Measurements from ENCODE around the gene MED6.

The MED6 gene

DNA sequence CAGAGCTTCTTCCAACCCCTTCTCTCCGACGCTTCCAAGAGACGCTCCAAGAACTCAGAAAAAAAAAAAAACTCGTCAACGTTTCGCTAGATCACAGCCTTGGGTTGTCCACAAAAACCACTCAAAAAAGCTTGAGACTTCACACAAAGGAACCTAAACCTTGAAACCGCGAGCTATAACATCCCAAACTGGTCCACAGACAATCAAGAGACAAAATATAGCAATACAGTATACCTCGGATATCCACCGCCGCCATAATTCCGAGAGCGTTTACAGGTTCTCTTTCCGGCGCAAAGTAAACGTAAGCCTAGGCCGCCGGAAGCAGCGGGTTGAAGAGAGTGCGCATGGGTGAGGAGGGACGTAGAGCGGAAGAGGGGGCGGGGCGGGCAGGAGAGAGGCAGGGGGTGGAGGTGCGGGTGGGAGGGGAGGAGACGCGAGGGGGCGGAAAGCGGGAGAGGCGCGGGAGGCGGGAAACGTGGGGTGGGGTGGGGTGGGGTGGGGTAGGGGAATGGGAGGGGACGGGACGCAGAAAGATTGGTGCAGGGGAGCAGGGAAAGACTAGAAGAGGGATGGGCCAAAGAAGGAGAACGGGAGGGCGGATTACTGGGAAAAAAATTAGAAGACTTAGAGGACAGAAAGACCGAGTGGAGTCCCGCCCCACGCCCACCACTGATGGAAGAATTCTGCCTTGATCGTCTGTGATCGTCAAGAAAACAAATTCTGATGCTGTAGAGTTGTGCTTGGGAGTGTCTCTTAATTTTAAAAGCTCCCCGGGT lies at the start of gene MED6:
MED6 (minus strand) TSS at position 274 of the 776 bp plus-strand sequence; CDS start at position 256, 18 bp downstream.
- DNase-seq: peak; percentile 94

- no peak for DNase-seq
These were observed 49.3 kb upstream of the MED6 start for GRCh38 chr14:70649803-70650202.

DNA sequence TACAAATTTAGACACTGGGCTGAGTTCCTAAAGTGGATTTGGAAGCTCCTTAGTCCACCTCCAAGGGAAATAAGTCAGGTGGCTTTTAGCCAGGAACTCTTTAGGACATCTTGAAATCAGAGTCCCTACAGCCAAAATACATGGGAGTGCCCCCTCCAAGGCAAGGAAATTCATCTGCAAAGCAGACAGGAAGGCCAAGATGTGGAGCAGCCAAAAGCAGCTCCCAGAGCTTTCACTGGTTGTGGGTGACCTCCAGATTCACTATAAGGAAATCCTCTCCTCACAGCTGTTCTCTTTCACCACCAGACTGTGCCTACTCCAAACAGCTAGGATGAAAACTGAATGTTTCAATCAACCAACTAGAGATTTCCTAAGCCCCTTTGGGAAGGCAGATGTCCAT lies 47.9 kb upstream of the MED6 start:
- no peak for DNase-seq

- DNase-seq: no peak
These were observed 46.2 kb upstream of the MED6 start for GRCh38 chr14:70646705-70647104.

DNA sequence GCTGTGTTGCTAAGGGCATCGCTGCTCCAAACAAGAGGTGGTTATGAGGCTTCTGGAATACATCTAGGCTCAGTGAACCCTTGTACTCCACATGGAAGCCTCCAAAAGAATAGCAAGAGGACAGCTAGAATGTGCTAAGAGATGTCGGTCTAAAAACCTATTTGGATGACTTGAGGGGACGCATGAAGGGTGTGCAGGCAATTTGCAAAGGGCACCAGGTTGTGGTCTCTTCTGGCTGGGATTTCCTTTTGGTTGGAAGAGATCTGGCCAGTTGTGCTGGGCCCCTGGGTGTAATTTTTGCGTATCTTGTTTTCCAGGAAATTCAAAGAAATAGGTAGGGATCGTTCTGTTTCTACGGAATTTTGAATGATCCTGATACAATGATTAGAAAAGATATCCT lies 45.4 kb upstream of the MED6 start:
- DNase-seq: no peak

DNA sequence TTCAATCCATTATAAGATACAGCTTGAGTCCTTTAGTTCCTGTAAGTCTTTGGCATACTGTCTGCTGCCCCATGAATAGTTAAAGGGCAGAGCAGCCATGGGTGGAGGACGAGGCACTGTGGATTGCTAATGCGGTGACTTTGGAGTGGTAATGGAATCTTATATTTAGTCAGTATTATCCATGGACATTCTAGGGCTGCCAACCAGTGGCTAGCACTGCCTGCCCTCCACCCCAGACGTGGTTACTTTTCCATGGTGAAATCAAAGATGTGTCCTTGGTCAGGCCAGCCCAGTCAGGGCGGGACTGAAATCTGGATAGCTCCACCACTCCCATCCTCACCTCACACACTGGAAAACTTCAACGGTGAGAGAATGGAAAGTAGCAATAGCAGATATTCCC lies 43.5 kb upstream of the MED6 start:
- DNase-seq: no peak

DNA sequence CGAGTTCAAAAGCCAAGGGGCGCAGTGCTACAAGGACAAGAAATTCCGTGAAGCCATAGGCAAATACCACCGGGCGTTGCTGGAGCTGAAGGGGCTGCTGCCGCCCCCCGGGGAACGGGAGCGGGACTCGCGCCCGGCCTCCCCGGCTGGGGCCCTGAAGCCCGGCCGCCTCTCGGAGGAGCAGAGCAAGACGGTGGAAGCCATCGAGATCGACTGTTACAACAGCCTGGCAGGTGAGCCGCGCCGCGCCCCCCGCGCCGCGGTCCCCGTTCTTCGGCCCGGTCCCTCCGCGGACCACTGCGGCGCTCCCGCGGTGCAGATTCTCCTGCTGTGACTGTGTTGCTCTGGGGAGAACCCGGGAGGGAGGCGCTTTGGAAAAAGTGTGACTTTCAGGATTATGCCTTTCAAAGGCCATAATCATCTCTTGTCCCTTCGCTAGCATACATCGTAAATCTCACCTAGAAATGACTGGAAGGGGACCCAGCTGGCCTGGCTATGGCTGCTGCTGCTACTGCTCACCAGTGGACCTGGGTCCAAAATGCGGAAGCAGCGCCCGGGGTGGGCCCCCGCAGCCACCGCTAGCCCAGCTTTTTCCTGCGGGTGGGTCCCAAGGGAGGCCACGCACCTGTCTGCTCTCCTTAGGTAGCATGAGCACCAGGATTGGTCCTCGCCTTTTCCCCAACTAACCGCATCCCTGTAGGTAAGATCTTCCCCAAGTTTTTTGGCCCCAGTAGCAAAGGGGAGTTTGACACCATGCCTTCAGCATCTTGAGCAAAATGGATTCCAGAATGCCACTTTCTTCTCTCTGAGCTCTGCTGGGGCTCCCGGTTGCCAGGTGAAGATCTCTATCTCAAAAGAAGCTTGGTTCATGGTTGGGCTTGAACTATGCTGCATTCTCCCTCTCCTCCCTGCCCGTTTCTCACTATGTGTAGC lies 42.1 kb upstream of the MED6 start:
- DNase-seq: peak; percentile 54

GRCh38 chr14:70641548-70642302 lies 41.3 kb upstream of the MED6 start, which contains the start of gene TTC9:
Gene TTC9 (plus strand): TSS chr14:70641916. CDS start chr14:70642130, 214 bp downstream.
- peak; percentile 66 for DNase-seq

DNA sequence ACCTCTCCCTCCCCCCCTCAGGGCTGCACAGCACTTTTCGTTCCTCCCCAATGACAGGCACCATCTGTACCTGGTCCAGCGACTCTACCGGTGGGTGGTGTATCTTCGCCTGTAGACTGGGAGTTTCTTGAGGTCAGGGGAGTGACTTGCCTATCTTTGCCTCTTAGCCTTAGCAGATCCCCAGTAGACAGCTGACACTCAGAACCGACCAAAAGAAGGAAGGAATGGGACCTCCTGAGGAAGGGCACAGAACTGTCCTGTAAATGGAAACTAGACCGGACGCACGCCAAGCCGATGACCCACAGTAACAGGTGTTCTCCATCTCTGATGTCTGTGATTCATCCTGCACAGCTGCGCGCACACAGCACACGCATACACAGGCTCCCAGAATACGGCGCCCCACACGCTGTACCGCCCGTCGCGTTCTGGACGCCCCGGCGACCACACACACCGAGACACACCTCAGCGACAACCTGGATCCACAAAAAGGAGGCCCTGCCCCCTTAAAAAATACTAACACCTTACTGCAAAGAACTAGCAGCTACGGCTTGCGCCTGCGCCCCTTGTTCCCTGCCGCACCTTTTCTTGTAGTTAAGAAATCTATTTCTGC lies 40.6 kb upstream of the MED6 start:
- peak; percentile 83 for DNase-seq

GRCh38 chr14:70638416-70638815 lies 38.0 kb upstream of the MED6 start:
- no peak for DNase-seq

GRCh38 chr14:70635971-70636595 lies 35.6 kb upstream of the MED6 start:
- peak; percentile 70 for DNase-seq

DNA sequence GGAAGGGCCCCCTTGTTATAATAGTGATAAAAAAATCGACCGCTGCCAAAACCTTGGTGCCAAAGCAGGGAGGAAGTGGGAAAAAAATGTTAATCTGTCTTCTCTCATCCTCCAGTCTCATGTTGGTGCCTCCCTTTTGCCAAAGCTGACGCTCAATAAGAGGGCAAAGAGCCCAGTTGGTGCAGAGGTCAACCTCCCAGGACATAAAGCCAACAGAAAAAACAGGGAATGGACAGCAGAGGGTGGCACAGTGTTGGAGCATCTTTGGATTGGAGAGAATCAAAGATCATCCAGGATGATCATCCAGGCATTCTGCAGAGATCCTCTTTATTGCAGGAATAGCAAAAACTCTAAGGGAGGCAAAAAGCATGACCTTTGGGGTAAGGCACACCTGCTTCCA lies 31.5 kb upstream of the MED6 start:
- no peak for DNase-seq

- DNase-seq: no peak
These were observed 24.5 kb upstream of the MED6 start for GRCh38 chr14:70624972-70625371.

DNA sequence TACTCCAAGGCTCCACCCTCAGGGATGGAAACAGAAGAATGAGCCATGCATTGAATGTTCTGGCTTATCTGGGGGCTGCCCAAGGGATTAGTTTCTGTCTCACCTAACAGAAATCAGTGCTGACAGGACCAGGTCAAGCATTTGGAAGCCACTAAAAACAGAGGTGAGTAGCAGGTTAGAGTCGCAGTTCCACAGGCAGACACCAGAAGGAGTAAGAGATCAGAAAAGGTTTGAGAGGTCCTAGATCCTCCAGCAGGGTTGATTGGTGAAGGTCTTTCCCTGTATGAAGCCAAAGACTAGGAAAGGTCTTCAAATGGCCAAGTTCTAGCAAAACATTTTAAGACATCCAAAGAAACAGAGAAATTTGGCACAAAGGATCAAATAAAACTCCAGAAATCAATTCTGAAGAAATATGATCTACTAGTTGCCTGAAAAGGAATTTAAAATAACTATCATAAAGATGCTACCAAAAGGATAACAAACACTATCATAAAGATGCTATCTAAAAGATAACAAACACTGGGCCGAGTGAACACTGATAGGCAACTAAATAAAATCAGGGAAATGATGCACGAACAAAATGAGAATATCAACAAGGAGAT lies 21.8 kb upstream of the MED6 start:
- peak; percentile 71 for DNase-seq

- no peak for DNase-seq
These were observed 19.3 kb upstream of the MED6 start for GRCh38 chr14:70619708-70620107.

- DNase-seq: no peak
These were observed 17.9 kb upstream of the MED6 start for GRCh38 chr14:70618314-70618713.

DNA sequence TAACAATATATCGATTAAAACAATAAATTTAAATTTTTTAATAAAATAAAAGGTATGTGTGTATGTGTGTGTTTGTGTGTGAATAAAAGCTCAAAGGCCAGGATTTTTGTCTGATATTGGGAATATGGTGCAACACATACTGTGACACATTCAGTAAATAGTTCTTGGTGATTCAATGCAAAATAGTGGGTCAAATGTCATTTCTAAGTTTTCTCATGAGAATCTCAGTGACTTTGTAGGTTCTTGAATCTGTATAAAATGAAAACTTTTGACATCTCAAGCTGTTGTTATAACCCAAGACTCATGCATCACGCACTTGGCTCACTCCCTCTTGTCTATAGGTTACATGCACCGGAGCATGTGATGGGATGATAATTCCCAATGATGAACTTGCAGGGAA lies 16.2 kb upstream of the MED6 start:
- no peak for DNase-seq

- DNase-seq: no peak
These were observed 10.8 kb upstream of the MED6 start for GRCh38 chr14:70611216-70611615.

DNA sequence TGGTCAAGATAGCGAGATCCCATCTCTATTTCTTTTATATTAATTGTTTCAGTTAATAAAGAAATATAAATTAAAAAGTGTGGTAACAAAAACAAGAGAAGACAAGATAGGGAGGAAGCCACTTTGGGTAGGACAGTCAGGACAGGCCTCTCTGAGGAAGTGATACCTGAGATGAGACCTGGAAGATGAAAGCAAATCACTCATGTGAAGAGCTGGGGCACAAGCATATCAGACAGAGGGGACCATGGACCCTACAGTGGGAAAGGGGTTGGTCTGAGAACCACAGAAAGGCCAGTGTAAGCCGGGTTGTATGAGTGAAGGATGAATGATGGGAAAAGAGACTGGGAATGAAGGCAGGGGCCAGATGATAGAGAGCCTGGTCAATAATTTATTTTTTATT lies 1.8 kb upstream of the MED6 start:
- no peak for DNase-seq

DNA sequence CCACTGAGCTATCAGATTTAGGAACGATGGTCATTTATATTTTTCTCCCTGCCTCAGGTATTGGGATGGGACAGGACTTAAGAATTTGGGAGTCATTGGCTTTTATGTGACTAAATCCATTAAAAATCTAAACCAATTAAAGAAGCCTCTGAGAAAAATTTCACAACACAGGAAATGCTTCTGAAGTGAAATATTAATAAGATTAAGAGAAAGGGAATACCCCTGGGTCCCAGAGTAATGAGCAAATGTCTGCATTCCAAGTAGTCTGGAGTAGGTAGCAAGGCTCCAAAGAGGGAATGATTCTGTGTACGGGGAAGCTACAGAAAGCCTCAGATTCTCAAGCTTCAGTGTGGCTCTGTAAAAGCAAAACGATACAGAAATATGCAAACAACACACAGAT lies 707 bp upstream of the MED6 start:
- no peak for DNase-seq

GRCh38 chr14:70599345-70599744 lies 1.1 kb downstream of the MED6 start:
- DNase-seq: no peak

DNA sequence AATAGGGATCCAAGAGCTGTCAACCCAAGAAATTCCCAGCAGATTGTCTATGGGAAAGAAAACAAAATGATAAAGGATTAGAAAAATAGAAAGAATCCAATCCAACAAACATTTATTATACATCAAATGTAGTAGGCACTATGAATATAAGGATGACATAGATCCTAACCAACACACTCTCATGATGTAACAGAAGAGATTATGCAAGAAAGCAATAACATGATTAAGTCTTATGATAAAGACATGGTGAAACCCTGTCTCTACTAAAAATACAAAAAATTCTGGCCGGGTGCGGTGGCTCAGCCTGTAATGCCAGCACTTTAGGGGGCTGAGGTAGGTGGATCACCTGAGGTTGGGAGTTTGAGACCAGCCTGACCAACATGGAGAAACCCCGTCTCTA lies 2.7 kb downstream of the MED6 start:
- no peak for DNase-seq

Measured in DMS53 (cell line).